Measurements from ENCODE around the gene EPS8L2.
"Not testable (repeated sequence)": the region's sequence is repeated elsewhere in the genome, so short reads cannot be mapped to it uniquely, and the experiment has no call there.

The EPS8L2 gene

DNA sequence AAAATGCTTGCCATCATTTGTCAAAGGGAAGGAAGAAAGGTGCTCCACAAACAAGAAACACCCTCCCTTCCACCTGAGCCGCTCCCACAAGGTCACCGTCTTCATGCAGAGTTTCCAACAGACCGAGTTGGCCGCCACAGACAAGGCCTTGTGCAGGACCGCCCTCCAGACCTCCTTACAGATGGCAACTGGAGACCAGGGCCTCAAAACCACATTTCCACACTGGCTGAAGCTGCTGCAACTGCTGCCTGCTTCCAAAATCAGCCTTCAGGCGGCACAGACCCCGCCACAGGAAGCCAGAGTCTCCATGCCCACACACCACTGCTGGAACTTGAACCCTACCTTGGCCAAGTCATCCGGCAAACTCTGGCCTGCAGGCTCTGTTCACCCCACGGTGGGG, 17.4 kb upstream of the EPS8L2 start:
- Histone ChIP-seq H3K27ac (ENCODE audit: insufficient read depth in 1 of 2, low read depth in 1 of 2, low read length in 2 of 2, poor library complexity in 1 of 2, severe bottlenecking in 2 of 2) (no peak overlapping the region), H3K9me3 (ENCODE audit: control extremely low read depth in 1 of 5, control insufficient read depth in 4 of 5, insufficient read depth in 2 of 5, low read depth in 1 of 5, low read length in 4 of 5) (no peaks in the 10 kb centered on the region), H3K36me3 (ENCODE audit: control insufficient read depth in 4 of 4, insufficient read depth in 4 of 4, low read length in 3 of 4) (peaks cover 4 to 59% (median 44%) of the 10 kb centered on the region in 4 experiments), H3K4me1 (ENCODE audit: control extremely low read depth in 1 of 4, control insufficient read depth in 4 of 4, insufficient read depth in 4 of 4, low read length in 3 of 4) (peaks cover 0 to 33% (median 21%) of the 10 kb centered on the region in 4 experiments), H3K27me3 (replicated peaks in 2 of 5; ENCODE audit: control insufficient read depth in 4 of 5, insufficient read depth in 5 of 5, low read length in 4 of 5) (no peaks in the 10 kb centered on the region), H3K4me3 (ENCODE audit: control insufficient read depth in 1 of 7, extremely low read depth in 1 of 7, insufficient read depth in 4 of 7, low read depth in 2 of 7, low read length in 6 of 7) (no peak overlapping the region)
- peak in 2 of 3 donors; percentile 50 to 55 for DNase-seq
- ChIA-PET CTCF (interaction anchor here (1.2 kb wide), 1 partner anchor 27 kb away, joined by 3 read pairs; no protein-coding TSS in a partner anchor), POLR2A (no interaction called here)
- WGBS (ENCODE audit: insufficient coverage): 81% methylated on average over 7 of the region's 9 CpGs

DNA sequence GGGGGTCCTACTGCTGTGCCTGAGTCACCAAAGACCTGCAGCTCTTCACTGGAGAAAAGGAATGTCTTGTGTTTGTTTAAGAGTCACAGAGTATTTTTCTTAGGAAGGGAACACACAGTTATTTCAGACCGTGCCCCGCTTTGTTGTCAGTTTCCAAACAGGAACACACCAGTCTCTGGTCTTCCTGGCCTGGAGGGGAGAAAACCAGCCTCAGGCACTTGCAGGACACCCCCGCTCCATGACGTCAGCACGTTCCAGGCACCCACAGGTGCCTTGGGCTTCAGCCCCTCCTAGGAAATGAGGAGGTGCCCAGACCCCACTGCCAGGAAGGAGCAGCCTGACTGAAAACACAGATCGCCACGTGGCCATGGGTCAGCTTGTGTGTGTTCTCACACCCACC, 16.4 kb upstream of the EPS8L2 start:
- ChIA-PET POLR2A (no interaction called here), CTCF (interaction anchor here (0.8 kb wide), 1 partner anchor 69 kb away, joined by 3 read pairs; no protein-coding TSS in a partner anchor)
- no peaks in the 10 kb centered on the region for H3K9me3 ChIP-seq (ENCODE audit: control extremely low read depth in 1 of 5, control insufficient read depth in 4 of 5, insufficient read depth in 2 of 5, low read depth in 1 of 5, low read length in 4 of 5)
- H3K4me3 ChIP-seq (ENCODE audit: control insufficient read depth in 1 of 7, extremely low read depth in 1 of 7, insufficient read depth in 4 of 7, low read depth in 2 of 7, low read length in 6 of 7): no peak overlapping the region
- WGBS (ENCODE audit: insufficient coverage): 83% methylated on average over 2 of the region's 7 CpGs
- peaks cover 4 to 51% (median 37%) of the 10 kb centered on the region in 4 experiments for H3K36me3 ChIP-seq (ENCODE audit: control insufficient read depth in 4 of 4, insufficient read depth in 4 of 4, low read length in 3 of 4)
- peaks cover 0 to 41% (median 30%) of the 10 kb centered on the region in 4 experiments for H3K4me1 ChIP-seq (ENCODE audit: control extremely low read depth in 1 of 4, control insufficient read depth in 4 of 4, insufficient read depth in 4 of 4, low read length in 3 of 4)
- no peaks in the 10 kb centered on the region for H3K27me3 ChIP-seq (replicated peaks in 2 of 5; ENCODE audit: control insufficient read depth in 4 of 5, insufficient read depth in 5 of 5, low read length in 4 of 5)
- H3K27ac ChIP-seq (ENCODE audit: insufficient read depth in 1 of 2, low read depth in 1 of 2, low read length in 2 of 2, poor library complexity in 1 of 2, severe bottlenecking in 2 of 2): no peak overlapping the region
- no peak for DNase-seq

DNA sequence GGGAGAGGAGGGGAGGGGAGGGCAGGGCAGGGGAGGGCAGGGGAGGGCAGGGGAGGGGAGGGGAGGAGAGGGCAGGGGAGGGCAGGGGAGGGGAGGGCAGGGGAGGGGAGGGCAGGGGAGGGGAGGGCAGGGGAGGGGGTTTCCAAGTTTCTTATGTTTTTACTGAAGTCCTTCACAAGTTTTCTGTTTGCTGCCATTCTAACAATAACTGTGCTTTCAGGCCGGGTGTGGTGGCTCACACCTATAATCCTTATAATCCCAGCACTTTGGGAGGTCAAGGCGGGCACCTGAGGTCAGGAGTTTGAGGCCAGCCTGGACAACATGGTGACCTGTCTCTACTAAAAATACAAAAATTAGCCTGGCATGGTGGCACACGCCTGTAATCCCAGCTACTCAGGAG, 15.8 kb upstream of the EPS8L2 start:
- CTCF ChIA-PET; H3K9me3 ChIP-seq (ENCODE audit: control extremely low read depth in 1 of 5, control insufficient read depth in 4 of 5, insufficient read depth in 2 of 5, low read depth in 1 of 5, low read length in 4 of 5); DNase-seq; H3K27me3 ChIP-seq (replicated peaks in 2 of 5; ENCODE audit: control insufficient read depth in 4 of 5, insufficient read depth in 5 of 5, low read length in 4 of 5); H3K27ac ChIP-seq (ENCODE audit: insufficient read depth in 1 of 2, low read depth in 1 of 2, low read length in 2 of 2, poor library complexity in 1 of 2, severe bottlenecking in 2 of 2); POLR2A ChIA-PET; H3K4me3 ChIP-seq (ENCODE audit: control insufficient read depth in 1 of 7, extremely low read depth in 1 of 7, insufficient read depth in 4 of 7, low read depth in 2 of 7, low read length in 6 of 7): not testable (repeated sequence)
- Histone ChIP-seq H3K4me1 (ENCODE audit: control extremely low read depth in 1 of 4, control insufficient read depth in 4 of 4, insufficient read depth in 4 of 4, low read length in 3 of 4) (peaks cover 0 to 42% (median 30%) of the 10 kb centered on the region in 4 experiments), H3K36me3 (ENCODE audit: control insufficient read depth in 4 of 4, insufficient read depth in 4 of 4, low read length in 3 of 4) (peaks cover 4 to 48% (median 31%) of the 10 kb centered on the region in 4 experiments)
- WGBS (ENCODE audit: insufficient coverage): 100% methylated on average over 2 of the region's 3 CpGs

DNA sequence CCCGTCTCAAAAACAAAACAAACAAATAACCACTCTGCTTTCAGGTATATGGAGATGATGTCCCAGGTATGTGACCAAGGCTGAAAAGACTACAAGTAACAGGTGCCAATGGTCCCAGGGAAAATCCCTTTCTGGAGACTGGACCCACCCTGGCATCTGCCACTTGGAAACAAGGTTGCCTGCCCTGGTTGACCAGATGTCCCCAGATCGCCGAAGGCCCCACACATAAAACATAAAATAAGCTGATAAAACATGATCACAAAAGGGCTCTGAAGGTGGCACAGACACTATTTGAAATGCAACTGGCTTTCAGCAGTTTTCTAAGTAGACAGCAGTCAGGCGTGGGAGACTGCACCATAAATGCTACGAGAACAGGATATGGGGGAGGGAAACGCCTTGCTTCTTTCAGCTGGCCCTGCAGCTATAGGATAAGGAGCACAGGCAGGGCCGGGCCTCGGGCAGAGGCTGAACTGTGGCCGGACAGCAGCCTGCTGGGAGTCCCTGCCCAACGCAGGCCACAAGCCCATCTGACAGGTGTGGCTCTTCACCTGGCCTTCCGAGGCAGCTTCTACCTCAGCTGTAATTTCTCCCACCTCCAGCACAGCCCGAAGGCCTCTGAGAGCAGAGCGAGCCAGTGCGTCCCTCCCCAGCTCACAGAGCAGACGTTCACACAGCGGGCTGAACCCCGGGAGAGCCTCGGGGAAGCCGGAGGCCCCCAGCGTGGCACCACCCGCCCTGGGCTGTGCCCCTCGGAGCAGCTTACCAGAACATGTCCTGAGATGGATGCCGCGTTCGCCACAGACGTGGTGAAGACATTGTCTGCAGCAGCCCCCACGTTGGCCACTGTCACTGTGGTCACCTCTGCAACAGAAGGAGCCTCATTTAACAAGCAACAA, 15.0 kb upstream of the EPS8L2 start:
- H3K4me1 ChIP-seq (ENCODE audit: control extremely low read depth in 1 of 4, control insufficient read depth in 4 of 4, insufficient read depth in 4 of 4, low read length in 3 of 4): peaks cover 0 to 42% (median 31%) of the 10 kb centered on the region in 4 experiments
- no peaks in the 10 kb centered on the region for H3K27me3 ChIP-seq (replicated peaks in 2 of 5; ENCODE audit: control insufficient read depth in 4 of 5, insufficient read depth in 5 of 5, low read length in 4 of 5)
- H3K4me3 ChIP-seq (ENCODE audit: control insufficient read depth in 1 of 7, extremely low read depth in 1 of 7, insufficient read depth in 4 of 7, low read depth in 2 of 7, low read length in 6 of 7): no peak overlapping the region
- peaks cover 4 to 48% (median 26%) of the 10 kb centered on the region in 4 experiments for H3K36me3 ChIP-seq (ENCODE audit: control insufficient read depth in 4 of 4, insufficient read depth in 4 of 4, low read length in 3 of 4)
- 90% methylated on average over 22 of the region's 27 CpGs for WGBS (ENCODE audit: insufficient coverage)
- H3K9me3 ChIP-seq (ENCODE audit: control extremely low read depth in 1 of 5, control insufficient read depth in 4 of 5, insufficient read depth in 2 of 5, low read depth in 1 of 5, low read length in 4 of 5): no peaks in the 10 kb centered on the region
- H3K27ac ChIP-seq (ENCODE audit: insufficient read depth in 1 of 2, low read depth in 1 of 2, low read length in 2 of 2, poor library complexity in 1 of 2, severe bottlenecking in 2 of 2): no peak overlapping the region
- POLR2A ChIA-PET: no interaction called here
- CTCF ChIA-PET: interaction anchor here (0.6 kb wide), 1 partner anchor 78 kb away, joined by 3 read pairs; no protein-coding TSS in a partner anchor
- no peak for DNase-seq

DNA sequence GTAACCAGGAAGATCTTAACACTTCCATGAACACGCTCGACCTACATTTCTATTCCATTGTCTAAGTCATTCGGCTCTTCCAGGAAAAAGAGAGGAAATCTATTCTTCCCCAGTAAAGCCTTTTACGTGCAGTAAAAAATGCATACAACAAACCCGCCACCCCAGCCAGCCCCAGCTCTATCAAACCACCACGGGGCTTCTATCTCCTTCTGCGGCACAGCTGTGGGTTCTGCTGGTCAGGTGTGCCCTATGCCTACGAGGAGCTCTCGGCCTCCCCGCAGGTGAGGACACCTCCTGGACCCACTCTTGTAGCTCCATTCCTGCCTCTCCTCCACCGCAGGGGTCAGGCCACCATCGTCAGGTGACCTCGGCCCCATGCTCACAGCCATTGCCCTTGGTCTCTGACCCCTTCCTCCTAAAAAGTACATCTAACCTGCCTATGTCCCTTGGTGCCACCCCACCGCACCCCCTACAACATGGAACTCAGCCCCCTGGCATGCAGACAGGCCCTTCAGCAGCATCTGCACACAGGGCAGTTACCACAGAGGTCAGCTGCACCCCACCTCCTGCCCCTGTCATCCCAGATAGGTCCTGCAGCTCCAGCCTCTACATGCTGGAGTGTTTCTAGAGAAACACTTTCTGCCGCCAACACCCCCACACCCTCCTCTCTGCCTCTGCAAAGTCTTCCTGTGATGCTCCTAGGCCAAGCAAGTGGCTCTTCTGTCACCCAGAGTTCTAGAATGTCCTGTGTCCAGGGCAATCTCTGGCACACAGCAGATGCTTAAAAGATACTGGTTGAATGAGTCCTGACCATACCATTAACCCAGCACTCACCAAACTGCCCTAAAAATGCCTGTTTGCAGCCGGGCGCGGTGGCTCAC, 14.1 kb upstream of the EPS8L2 start:
- no peak overlapping the region for H3K4me3 ChIP-seq (ENCODE audit: control insufficient read depth in 1 of 7, extremely low read depth in 1 of 7, insufficient read depth in 4 of 7, low read depth in 2 of 7, low read length in 6 of 7)
- WGBS (ENCODE audit: insufficient coverage): 99% methylated on average over 18 of the region's 18 CpGs
- no peak for DNase-seq
- ChIA-PET POLR2A (no interaction called here), CTCF (no interaction called here)
- peak overlapping the region in 1 of 2 experiments; percentile 6 for H3K27ac ChIP-seq (ENCODE audit: insufficient read depth in 1 of 2, low read depth in 1 of 2, low read length in 2 of 2, poor library complexity in 1 of 2, severe bottlenecking in 2 of 2)
- peaks cover 0 to 51% (median 37%) of the 10 kb centered on the region in 4 experiments for H3K4me1 ChIP-seq (ENCODE audit: control extremely low read depth in 1 of 4, control insufficient read depth in 4 of 4, insufficient read depth in 4 of 4, low read length in 3 of 4)
- no peaks in the 10 kb centered on the region for H3K9me3 ChIP-seq (ENCODE audit: control extremely low read depth in 1 of 5, control insufficient read depth in 4 of 5, insufficient read depth in 2 of 5, low read depth in 1 of 5, low read length in 4 of 5)
- no peaks in the 10 kb centered on the region for H3K27me3 ChIP-seq (replicated peaks in 2 of 5; ENCODE audit: control insufficient read depth in 4 of 5, insufficient read depth in 5 of 5, low read length in 4 of 5)
- H3K36me3 ChIP-seq (ENCODE audit: control insufficient read depth in 4 of 4, insufficient read depth in 4 of 4, low read length in 3 of 4): peaks cover 0 to 39% (median 21%) of the 10 kb centered on the region in 4 experiments

DNA sequence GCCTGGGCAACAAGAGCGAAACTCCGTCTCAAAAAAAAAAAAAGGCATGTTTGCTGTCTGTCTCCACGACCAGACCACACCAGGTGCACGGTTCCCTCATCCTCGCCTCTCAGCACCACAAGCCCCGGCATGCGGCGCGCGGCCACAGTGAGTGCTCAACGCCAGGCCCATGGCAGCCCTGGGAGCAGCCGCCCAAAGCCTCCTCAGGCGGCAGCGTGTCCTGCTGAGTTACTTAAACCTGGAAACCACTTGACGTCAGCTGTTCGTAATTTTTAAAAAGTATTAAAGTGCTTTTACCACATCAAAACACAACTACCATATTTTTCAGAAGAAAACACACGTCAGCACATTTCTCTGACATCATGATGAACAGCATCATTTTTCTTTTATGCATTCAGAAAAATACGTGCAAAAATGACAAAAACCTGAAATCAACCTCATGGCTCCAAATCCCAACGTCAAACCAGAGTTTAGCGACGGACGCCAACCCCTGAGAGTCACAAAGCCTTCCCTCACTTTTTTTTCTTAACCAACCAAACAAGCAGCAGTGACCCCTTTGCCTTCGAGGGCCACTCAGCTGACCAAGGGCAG, 13.1 kb upstream of the EPS8L2 start:
- H3K4me3 ChIP-seq (ENCODE audit: control insufficient read depth in 1 of 7, extremely low read depth in 1 of 7, insufficient read depth in 4 of 7, low read depth in 2 of 7, low read length in 6 of 7): peak overlapping the region in 2 of 7 experiments; percentile 63 to 89
- ChIA-PET CTCF (interaction anchor here (0.9 to 1.6 kb wide), 6 partner anchors 14 to 71 kb away, joined by 3 to 4 read pairs (median 3); no protein-coding TSS in a partner anchor), POLR2A (interaction anchor here (0.5 to 0.8 kb wide), 2 partner anchors 12 to 118 kb away, joined by 3 to 4 read pairs; no protein-coding TSS in a partner anchor)
- peaks cover 0 to 31% (median 16%) of the 10 kb centered on the region in 4 experiments for H3K36me3 ChIP-seq (ENCODE audit: control insufficient read depth in 4 of 4, insufficient read depth in 4 of 4, low read length in 3 of 4)
- peak in 2 of 3 donors; percentile 22 to 41 for DNase-seq
- peaks cover 0 to 61% (median 38%) of the 10 kb centered on the region in 4 experiments for H3K4me1 ChIP-seq (ENCODE audit: control extremely low read depth in 1 of 4, control insufficient read depth in 4 of 4, insufficient read depth in 4 of 4, low read length in 3 of 4)
- H3K9me3 ChIP-seq (ENCODE audit: control extremely low read depth in 1 of 5, control insufficient read depth in 4 of 5, insufficient read depth in 2 of 5, low read depth in 1 of 5, low read length in 4 of 5): no peaks in the 10 kb centered on the region
- peak overlapping the region in 1 of 2 experiments; percentile 52 for H3K27ac ChIP-seq (ENCODE audit: insufficient read depth in 1 of 2, low read depth in 1 of 2, low read length in 2 of 2, poor library complexity in 1 of 2, severe bottlenecking in 2 of 2)
- no peaks in the 10 kb centered on the region for H3K27me3 ChIP-seq (replicated peaks in 2 of 5; ENCODE audit: control insufficient read depth in 4 of 5, insufficient read depth in 5 of 5, low read length in 4 of 5)
- WGBS (ENCODE audit: insufficient coverage): 88% methylated on average over 18 of the region's 23 CpGs

All from common myeloid progenitor, CD34-positive (primary cell).